ENCODE measurements around the gene VASN.

VASN gene

DNA sequence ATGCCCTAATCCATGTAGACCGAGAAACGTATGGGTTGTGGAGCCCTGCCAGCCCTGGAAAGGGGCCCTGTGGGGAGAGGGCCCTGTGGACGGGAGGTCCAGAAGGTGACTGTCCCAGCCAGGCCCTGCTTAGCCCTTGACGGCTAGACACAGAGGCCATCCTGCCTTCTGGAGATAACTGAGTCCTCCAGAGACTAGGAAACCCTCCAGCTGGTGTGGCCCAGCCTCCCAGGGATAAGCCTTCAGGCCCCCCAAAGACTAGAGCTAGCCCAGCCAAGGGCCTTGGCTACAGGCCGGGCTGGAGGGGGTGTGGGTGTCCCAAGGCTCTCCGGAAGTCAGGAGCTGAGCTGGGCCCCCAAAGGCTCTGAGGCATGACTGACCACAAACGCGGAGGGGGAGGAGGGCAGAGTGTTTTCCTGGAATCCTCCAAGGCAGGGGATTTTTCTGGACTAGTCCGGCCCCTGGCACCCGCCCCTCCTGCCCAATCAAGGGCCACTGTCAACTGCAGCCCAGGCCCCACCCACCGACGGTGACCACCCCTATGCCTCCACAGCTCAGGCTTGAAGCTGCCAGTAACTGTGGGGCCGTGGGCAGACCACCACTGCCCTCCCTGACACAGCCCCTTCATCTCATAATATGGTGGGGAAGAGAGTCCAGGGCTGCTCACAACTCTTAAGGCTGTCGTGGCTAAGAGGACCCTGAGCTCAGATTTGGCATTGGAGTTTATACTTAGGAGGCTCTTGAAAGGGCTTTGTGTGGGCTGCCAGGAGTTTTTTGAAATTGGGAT, 885 bp upstream of the VASN start:
- DNase-seq (ENCODE audit: low read depth in 1 of 2, low spot score in 1 of 2) = no peak

DNA sequence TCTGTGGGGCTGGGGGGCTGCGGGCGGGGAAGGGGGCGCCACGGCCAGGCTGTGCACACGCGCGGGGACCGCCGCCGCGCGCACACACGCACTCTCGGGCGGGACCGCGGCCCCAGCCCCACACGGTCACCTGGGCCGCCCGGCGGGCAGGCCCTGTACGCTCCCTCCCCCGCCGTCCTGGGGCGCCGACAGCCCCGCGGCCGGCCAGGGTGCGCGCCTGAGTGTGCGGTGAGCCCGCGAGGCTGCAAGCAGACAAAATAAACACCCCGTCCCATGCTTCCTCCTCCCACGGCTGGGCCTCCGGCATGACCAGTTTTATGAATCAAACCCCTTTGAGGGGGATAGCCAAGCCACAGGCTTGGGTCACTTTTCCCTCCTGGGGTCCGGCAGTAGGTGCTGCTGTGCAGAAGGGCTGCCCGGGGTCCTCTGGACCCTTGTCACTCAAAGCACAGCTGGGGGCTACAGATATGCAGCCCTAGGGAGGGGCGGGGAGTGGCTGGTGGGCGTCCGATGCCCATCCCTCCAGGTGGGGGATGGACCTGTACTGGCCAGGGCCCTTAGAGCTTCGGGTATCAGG, 441 bp downstream of the VASN start:
- DNase-seq (ENCODE audit: low read depth in 1 of 2, low spot score in 1 of 2) = no peak

DNA sequence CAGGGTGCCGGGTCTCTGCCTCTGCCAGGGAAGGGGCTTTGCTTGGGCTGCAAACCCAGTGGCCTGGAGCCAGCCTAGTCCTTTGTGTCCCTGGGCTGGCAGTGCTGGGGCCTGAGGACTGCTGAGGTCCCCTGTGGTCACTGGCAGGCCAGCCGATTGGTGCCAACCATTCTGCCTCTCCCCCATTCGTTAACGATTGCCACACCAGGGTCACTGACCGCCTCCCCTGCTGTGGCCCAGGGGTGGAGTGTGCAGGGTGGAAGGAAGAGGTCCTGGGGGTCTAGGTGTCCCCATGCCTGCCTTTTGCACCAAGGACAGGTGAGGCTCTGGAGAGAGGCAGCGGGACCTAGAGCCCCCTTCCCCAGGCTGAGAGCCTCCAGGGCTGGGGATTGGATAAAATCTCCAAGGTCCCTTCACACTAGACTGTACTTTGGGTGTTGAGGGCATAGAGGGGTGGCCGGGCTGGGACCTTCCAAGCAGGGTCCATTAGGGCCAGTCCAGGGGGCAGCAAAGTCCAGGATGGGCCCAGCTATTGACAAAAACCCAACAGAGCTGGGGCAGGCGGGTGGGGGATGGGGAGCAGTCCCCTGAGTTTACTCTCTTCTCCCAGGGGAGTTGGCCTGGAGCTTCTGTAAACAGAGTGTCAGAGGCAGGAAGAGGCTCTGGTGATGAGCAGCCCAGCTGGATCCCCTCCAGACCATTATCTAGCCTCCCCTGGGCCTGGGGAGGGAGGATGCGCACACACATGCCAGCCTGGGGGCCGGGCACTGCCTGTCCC, 1.1 kb downstream of the VASN start:
- DNase-seq (ENCODE audit: low read depth in 1 of 2, low spot score in 1 of 2) = no peak

DNA sequence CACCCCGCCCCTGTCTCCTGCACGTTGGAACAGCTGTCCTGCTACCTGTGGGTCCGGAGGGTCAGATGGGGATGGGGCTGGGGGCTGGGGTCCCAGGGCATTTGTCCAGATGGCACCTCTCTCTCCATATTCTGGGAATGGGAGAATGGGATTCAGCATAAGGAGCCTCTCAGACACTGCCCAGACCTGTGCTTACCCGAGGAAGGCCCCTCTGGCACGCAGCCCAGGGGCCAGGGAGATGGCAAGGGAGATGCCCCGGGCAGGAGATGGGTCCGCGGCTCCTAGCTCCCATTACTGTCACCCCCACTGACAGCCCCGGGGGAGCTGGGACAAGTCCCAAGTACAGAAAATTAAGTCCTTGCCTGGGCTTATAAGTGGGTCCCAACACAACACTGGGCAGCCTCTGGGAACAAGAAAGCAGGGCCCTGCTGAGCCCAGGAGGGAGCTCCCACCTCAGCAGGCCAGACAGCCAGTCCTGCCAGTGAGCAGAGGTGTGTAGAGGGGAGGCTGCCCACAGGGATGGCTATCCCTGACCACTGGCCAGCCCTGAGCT, 1.8 kb downstream of the VASN start:
- DNase-seq (ENCODE audit: low read depth in 1 of 2, low spot score in 1 of 2) = no peak

DNA sequence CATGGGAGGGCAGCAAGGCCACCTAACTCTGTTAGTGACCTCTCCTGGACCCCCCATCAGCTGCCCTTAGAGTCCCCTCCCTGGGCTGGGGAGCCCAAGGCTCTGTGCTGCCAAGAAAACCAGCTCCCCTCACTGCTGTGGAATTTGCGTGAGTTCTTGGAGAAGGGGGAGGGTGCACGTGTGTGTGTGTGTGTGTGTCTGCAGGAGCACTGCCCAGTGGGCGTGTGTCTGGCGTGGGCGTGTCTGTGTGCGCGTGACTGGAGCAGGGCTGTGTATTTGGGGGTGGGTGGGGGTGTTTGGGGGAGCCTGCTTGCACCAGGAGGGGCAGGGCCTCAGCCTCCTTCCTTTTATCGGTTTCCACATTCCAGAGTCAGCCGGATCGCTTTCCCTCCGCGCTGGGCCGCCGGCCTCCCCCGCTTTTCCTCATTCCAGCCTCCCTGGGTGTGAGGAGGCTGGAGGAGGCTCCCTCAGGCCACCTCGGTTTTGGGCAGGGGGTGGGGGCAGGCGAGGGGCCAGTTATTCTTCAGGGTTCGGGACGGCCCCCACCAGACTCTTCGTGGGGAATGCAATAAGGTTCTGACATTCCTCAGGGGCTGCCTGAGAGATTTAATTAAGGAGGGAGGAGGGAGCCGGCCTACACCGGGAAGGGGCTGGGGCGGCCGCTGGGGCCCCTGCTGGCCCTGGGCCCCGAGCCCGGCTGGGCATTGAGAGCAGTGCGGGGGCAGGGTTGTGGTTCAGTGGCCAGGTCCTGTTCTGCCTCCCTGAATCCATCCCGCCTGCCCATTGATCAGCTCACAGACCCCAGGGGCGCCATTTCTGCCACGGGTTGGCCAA, 2.5 kb downstream of the VASN start:
- no peak for DNase-seq (ENCODE audit: low read depth in 1 of 2, low spot score in 1 of 2)

DNA sequence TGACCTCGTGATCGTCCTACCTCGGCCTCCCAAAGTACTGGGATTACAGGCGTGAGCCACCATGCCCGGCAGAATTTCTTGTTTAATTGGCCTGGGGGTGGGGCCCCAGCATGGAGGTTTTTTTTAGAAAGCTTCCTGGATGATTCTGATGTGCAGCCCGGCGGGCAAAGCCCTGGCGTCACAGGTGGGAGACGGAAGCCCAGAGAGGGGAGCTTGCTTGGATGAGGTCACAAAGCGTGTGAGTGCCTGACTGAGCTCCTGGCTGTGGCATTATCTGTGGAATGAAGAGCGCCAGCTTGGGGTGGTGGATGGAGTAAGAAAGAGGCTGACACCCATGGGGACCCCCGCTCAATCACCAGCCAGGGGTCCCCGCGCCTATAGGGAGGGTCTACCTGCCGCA, 4.1 kb downstream of the VASN start:
- no peak for DNase-seq (ENCODE audit: low read depth in 1 of 2, low spot score in 1 of 2)

DNA sequence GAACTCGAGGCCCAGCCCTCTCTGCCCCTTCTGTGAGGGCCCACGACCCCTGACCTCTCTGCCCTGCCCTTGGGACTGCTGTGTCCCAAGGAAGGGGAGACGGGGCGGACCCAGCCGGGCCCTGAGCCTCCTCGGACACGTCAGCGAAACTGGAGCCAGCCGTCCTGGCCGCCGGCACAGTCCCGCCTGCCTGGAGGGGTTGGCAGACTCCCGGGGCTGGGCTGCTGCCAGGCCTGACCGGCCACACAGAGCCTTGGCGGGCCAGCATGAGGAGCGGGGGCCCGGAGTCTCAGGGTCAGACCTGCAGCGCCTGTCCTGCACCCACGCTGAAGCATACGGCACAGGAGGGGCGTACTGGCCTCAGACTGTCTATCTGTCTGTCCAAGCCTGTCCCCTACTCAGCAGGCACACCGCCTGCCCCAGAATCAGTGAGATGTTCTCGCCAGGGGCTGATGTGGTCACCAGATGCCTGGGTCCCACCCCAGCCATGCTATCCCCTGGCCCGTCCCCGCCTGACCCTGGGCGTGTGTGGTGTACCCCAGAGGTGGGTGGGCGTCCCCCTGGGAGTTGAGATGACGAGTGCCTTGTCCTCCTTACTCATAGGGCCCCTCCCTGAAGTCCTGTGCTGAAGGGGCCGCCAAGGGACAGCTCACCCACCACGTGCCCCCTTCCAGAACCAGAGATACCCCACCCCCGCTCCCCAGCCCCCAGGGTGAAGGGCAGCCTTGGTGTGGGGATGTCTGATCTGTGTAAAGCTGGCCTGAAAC, 4.7 kb downstream of the VASN start:
- DNase-seq (ENCODE audit: low read depth in 1 of 2, low spot score in 1 of 2) = no peak

DNA sequence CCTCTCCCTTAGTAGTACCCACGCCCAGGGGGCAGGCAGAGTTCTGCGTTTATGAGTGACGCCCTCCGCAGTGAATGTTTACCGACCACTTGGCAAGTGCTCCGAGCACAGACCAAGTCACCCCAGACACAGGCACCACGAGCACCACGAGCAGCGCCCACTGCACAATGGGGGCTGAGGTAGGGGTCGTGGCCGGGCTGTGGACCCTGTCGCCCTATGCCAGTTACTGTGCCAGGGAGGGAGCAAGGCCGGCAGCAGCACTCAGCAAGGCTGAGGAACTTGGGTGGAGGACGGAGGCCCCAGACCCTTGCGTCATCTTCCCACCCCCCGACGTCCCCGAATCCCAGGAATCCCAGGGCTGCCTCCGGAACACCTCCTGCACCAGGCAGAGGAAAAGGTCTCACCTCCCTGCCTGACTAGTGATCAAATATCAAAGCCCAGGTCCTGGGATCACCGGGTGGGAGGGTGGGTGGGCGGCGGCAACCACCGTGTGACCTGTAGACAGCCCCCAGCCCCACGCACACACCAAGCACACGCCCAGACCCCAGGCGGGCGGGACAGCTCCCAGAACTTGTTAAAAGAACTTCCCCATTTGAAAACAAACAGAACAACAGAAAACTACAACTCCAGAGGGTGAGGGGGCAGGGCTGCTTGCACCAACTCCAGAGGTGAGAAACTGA, 5.4 kb downstream of the VASN start:
- no peak for DNase-seq (ENCODE audit: low read depth in 1 of 2, low spot score in 1 of 2)

DNA sequence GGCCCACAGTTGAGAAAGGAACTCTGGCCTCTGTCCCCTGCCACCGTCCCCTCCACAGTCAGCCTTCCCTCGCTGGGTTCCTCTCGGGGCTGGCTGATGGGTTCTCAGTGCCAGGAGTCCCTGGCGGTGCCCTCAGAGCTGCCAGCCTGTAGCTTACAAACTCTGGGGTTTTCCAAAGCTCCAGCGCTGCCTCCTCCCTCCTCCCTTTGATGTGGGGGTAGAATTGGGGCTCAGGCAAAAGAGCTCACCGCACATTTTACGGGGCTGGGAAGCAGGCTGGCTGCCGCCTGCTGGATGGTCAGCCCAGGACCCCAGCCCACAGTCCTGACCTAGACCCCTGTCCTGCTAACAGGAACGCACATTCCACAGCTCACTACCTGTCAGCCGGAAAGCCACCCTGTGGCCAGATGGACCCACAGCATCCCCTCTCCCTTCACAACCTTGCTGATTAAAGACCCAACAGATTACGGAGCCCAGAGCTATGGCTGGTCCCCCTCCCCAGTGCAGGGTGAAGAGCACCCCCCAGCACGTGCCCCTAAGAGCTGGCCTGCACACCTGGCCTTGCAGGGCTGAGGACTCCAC, 6.0 kb downstream of the VASN start:
- no peak for DNase-seq (ENCODE audit: low read depth in 1 of 2, low spot score in 1 of 2)

DNA sequence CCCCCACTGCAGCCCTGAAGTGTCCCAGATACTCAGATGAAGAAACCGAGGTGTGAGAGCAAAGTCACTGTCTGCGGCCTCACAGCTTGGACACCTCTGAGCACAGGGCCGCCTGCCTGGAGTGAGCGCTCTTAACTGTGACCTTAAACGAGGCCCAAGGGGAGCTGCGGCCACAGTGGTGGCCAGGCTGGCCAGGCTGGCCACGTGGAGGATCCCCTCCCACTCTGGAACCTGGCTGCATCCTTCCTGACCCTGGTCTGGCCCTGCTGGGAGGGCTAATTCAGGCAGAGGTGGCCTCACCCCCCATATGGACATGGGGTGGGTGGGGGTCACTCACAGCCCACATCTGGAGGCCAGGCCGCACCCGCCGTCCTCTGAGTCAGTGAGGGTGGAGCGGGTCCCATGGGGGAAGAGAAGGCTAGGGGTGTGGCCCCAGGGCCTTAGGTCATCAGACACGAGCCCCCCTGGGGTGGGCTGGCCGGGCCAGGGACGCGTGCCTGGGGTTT, 6.6 kb downstream of the VASN start:
- DNase-seq (ENCODE audit: low read depth in 1 of 2, low spot score in 1 of 2) = no peak

DNA sequence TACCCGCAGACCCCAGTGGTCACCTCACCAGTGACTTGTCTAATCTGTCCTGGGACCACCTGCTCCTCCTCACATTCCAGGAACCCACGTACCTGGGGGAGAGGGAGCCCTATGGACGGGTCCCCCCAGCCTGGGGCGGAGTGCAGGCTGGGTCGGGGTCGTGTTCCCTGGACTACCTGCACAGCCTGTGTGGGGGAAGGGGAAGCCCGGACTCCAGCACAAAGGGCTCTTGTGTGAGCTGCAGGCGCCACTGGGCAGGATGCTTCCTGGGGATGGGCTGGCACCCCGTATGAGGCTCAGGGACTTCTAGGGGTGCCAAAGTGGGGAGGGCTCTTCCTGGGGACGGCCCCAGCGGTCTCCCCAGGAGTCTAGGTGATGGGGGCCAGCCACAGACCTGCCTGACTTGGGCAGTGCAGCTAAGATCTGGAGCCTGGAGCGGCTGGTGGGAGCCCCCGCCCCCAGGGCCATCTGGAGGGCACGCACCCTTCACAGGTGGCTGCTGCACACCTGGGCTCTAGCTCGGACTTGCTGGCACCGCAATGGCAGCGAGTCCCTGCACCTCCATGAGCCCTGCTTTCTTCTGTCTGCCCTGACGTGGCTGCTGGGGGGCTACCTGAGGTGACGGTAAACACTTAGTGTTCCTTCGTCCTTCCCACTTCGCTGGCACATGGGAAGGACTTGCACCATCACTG, 7.5 kb downstream of the VASN start:
- DNase-seq (ENCODE audit: low read depth in 1 of 2, low spot score in 1 of 2) = no peak

DNA sequence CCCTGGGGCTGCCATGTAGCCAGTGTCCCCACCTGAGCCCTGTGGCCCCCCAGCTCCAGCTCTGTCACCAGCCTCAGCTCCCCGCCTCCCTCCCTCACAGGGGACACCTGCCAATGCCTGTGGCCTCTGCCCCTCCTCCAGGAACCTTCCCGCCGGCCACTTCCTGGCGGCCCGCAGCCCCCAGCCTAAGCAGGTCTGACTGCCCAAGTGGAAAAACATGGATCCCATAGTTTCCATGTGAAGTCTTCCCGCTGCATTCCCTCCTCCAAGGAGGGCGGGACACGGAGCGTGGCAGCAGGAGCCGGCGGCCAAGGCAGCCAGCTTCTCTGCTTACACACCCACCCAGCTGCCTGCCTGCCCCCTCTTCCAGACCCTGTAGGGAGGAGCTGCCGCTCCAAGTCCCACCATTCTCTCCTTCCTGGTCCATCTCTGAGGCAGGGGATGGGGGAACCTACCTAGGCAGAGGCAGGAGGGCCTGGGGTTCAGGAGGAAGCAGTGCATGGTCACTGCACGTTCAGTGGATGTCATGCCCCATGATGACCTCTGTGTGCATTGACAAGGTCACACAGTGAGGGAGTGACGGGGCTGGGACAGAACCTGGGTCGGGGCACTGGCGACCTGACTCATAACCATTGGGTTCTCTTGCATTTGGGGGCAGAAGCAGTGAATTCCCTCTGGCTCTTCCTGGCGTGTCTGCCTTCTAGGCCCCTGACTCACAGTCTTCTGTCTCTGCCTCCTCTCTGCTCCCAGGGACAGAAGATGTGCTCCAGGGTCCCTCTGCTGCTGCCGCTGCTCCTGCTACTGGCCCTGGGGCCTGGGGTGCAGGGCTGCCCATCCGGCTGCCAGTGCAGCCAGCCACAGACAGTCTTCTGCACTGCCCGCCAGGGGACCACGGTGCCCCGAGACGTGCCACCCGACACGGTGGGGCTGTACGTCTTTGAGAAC, 8.7 kb downstream of the VASN start:
- DNase-seq (ENCODE audit: low read depth in 1 of 2, low spot score in 1 of 2) = no peak

DNA sequence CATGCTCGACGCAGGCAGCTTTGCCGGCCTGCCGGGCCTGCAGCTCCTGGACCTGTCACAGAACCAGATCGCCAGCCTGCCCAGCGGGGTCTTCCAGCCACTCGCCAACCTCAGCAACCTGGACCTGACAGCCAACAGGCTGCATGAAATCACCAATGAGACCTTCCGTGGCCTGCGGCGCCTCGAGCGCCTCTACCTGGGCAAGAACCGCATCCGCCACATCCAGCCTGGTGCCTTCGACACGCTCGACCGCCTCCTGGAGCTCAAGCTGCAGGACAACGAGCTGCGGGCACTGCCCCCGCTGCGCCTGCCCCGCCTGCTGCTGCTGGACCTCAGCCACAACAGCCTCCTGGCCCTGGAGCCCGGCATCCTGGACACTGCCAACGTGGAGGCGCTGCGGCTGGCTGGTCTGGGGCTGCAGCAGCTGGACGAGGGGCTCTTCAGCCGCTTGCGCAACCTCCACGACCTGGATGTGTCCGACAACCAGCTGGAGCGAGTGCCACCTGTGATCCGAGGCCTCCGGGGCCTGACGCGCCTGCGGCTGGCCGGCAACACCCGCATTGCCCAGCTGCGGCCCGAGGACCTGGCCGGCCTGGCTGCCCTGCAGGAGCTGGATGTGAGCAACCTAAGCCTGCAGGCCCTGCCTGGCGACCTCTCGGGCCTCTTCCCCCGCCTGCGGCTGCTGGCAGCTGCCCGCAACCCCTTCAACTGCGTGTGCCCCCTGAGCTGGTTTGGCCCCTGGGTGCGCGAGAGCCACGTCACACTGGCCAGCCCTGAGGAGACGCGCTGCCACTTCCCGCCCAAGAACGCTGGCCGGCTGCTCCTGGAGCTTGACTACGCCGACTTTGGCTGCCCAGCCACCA, 9.7 kb downstream of the VASN start:
- no peak for DNase-seq (ENCODE audit: low read depth in 1 of 2, low spot score in 1 of 2)

DNA sequence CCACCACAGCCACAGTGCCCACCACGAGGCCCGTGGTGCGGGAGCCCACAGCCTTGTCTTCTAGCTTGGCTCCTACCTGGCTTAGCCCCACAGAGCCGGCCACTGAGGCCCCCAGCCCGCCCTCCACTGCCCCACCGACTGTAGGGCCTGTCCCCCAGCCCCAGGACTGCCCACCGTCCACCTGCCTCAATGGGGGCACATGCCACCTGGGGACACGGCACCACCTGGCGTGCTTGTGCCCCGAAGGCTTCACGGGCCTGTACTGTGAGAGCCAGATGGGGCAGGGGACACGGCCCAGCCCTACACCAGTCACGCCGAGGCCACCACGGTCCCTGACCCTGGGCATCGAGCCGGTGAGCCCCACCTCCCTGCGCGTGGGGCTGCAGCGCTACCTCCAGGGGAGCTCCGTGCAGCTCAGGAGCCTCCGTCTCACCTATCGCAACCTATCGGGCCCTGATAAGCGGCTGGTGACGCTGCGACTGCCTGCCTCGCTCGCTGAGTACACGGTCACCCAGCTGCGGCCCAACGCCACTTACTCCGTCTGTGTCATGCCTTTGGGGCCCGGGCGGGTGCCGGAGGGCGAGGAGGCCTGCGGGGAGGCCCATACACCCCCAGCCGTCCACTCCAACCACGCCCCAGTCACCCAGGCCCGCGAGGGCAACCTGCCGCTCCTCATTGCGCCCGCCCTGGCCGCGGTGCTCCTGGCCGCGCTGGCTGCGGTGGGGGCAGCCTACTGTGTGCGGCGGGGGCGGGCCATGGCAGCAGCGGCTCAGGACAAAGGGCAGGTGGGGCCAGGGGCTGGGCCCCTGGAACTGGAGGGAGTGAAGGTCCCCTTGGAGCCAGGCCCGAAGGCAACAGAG, 10.5 kb downstream of the VASN start:
- DNase-seq (ENCODE audit: low read depth in 1 of 2, low spot score in 1 of 2) = no peak

DNA sequence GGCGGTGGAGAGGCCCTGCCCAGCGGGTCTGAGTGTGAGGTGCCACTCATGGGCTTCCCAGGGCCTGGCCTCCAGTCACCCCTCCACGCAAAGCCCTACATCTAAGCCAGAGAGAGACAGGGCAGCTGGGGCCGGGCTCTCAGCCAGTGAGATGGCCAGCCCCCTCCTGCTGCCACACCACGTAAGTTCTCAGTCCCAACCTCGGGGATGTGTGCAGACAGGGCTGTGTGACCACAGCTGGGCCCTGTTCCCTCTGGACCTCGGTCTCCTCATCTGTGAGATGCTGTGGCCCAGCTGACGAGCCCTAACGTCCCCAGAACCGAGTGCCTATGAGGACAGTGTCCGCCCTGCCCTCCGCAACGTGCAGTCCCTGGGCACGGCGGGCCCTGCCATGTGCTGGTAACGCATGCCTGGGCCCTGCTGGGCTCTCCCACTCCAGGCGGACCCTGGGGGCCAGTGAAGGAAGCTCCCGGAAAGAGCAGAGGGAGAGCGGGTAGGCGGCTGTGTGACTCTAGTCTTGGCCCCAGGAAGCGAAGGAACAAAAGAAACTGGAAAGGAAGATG, 11.2 kb downstream of the VASN start:
- DNase-seq (ENCODE audit: low read depth in 1 of 2, low spot score in 1 of 2) = no peak
